H1 (cell line): Measurements from ENCODE around the gene DAP. TPM values are rescaled to one million over a fixed set of nuclear protein-coding genes. Genes with fewer than 3 reads are reported as not detected.

Experiments used
- ASH2L ChIP-seq: fragments of 200-600, 300-600 bp; sonication (generic); IDR thresholded peaks from one replicate; pipeline ENCODE4 v1.7.1; 2017; ENCODE audit warnings: low read length
- BRCA1 ChIP-seq: IDR thresholded peaks from 2 replicates; pipeline ENCODE4 v1.6.1; 2012; ENCODE audit warnings: low read depth, low read length, improper control_type of control experiment
- POLR2A ChIP-seq, 2 experiments: IDR thresholded peaks; 1 replicate in 1 of 2; 2 replicates in 1 of 2; pipeline ENCODE4 v1.6.1; 2011; ENCODE audit warnings: low read depth in 2 of 2, low read length in 2 of 2, mild to moderate bottlenecking in 2 of 2; ENCODE audit errors: control extremely low read depth in 1 of 2
- YY1 ChIP-seq: IDR thresholded peaks from 2 replicates; pipeline ENCODE4 v1.6.1; 2011; ENCODE audit warnings: low read depth, mild to moderate bottlenecking, low read length
- polyA plus RNA-seq, 7 experiments: library from polyadenylated mRNA; depleted of rRNA in 3 of 7; stranded (reverse) in 5 of 7; unstranded in 2 of 7; fragments of >200 nt in 5 of 7; fragments of 200-250 nt in 2 of 7; gene quantifications; 1 replicate in 5 of 7; 2 replicates in 1 of 7; 4 replicates in 1 of 7; pipeline versions ENCODE4 v1.2.1 to v1.2.3, GENCODE V29; 2011 to 2013; ENCODE audit warnings: missing spikeins in 2 of 7, mixed read lengths in 2 of 7
- total RNA-seq: library from RNA; stranded (reverse); fragmentation: NEBNext Ultra II Directional; extraction: Animal tissue kit (Norgen Biotek cat#: 25700); gene quantifications from 2 replicates; pipeline ENCODE4 v1.2.1, GENCODE V29; 2021
- TF ChIP-seq, protein P1 (sequence below): fragments of 300-600 bp; sonication (generic); IDR thresholded peaks from 2 replicates; pipeline ENCODE4 v1.7.1; 2012; ENCODE audit warnings: low read length, moderate library complexity, mild to moderate bottlenecking, inconsistent platforms; ENCODE audit not compliant: insufficient replicate concordance

Gene DAP
- total and polyA plus RNA-seq, 2 of the 8 experiments (the other 6 are each of a cell fraction or from before 2014, with no cell fraction given), result 26.2 to 44.4 TPM

DNA sequence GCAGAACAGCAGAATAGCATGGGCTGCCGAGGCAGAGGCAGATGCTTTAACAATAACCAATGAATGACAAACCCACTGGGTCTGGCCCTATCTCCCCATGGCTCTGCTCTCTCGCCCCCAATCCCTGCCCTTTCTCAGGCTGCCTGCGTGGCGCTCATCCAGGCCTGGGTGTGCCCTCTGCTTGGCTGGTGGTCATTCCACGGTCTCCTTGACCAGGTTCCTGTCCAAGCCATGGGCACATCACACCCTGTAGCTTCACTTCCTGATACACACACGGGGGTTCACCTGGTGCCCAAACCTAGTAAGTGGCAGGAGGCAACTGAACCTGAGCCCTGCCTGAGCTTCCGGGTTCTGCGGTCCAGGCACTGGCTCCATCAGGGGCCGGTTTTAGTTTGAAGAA, 87.6 kb downstream of the DAP start (continued):
- TF ChIP-seq, protein P1, sequence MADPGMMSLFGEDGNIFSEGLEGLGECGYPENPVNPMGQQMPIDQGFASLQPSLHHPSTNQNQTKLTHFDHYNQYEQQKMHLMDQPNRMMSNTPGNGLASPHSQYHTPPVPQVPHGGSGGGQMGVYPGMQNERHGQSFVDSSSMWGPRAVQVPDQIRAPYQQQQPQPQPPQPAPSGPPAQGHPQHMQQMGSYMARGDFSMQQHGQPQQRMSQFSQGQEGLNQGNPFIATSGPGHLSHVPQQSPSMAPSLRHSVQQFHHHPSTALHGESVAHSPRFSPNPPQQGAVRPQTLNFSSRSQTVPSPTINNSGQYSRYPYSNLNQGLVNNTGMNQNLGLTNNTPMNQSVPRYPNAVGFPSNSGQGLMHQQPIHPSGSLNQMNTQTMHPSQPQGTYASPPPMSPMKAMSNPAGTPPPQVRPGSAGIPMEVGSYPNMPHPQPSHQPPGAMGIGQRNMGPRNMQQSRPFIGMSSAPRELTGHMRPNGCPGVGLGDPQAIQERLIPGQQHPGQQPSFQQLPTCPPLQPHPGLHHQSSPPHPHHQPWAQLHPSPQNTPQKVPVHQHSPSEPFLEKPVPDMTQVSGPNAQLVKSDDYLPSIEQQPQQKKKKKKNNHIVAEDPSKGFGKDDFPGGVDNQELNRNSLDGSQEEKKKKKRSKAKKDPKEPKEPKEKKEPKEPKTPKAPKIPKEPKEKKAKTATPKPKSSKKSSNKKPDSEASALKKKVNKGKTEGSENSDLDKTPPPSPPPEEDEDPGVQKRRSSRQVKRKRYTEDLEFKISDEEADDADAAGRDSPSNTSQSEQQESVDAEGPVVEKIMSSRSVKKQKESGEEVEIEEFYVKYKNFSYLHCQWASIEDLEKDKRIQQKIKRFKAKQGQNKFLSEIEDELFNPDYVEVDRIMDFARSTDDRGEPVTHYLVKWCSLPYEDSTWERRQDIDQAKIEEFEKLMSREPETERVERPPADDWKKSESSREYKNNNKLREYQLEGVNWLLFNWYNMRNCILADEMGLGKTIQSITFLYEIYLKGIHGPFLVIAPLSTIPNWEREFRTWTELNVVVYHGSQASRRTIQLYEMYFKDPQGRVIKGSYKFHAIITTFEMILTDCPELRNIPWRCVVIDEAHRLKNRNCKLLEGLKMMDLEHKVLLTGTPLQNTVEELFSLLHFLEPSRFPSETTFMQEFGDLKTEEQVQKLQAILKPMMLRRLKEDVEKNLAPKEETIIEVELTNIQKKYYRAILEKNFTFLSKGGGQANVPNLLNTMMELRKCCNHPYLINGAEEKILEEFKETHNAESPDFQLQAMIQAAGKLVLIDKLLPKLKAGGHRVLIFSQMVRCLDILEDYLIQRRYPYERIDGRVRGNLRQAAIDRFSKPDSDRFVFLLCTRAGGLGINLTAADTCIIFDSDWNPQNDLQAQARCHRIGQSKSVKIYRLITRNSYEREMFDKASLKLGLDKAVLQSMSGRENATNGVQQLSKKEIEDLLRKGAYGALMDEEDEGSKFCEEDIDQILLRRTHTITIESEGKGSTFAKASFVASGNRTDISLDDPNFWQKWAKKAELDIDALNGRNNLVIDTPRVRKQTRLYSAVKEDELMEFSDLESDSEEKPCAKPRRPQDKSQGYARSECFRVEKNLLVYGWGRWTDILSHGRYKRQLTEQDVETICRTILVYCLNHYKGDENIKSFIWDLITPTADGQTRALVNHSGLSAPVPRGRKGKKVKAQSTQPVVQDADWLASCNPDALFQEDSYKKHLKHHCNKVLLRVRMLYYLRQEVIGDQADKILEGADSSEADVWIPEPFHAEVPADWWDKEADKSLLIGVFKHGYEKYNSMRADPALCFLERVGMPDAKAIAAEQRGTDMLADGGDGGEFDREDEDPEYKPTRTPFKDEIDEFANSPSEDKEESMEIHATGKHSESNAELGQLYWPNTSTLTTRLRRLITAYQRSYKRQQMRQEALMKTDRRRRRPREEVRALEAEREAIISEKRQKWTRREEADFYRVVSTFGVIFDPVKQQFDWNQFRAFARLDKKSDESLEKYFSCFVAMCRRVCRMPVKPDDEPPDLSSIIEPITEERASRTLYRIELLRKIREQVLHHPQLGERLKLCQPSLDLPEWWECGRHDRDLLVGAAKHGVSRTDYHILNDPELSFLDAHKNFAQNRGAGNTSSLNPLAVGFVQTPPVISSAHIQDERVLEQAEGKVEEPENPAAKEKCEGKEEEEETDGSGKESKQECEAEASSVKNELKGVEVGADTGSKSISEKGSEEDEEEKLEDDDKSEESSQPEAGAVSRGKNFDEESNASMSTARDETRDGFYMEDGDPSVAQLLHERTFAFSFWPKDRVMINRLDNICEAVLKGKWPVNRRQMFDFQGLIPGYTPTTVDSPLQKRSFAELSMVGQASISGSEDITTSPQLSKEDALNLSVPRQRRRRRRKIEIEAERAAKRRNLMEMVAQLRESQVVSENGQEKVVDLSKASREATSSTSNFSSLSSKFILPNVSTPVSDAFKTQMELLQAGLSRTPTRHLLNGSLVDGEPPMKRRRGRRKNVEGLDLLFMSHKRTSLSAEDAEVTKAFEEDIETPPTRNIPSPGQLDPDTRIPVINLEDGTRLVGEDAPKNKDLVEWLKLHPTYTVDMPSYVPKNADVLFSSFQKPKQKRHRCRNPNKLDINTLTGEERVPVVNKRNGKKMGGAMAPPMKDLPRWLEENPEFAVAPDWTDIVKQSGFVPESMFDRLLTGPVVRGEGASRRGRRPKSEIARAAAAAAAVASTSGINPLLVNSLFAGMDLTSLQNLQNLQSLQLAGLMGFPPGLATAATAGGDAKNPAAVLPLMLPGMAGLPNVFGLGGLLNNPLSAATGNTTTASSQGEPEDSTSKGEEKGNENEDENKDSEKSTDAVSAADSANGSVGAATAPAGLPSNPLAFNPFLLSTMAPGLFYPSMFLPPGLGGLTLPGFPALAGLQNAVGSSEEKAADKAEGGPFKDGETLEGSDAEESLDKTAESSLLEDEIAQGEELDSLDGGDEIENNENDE, result no peak
- TF ChIP-seq YY1 (no peak), POLR2A (IDR thresholded peaks at IDR 0.05; ENCODE audit: control extremely low read depth in 1 of 2, low read depth in 2 of 2, low read length in 2 of 2) (no peak), ASH2L (no peak), BRCA1 (no peak)
